HG03139 (cell line): ENCODE measurements around the gene GOLPH3L.
"Not testable (repeated sequence)": the region's sequence is repeated elsewhere in the genome, so short reads cannot be mapped to it uniquely, and the experiment has no call there.

Source experiments
- ATAC-seq: cut with Tn5 transposase; IDR thresholded peaks from one replicate; pipeline ENCODE4 v1.9.1; 2021; ENCODE audit not compliant: unreplicated experiment

Gene GOLPH3L

GRCh38 chr1:150660584-150660983, 36.4 kb downstream of the GOLPH3L start:
- ATAC-seq: no peak

- ATAC-seq: not testable (repeated sequence)
These were observed 39.9 kb downstream of the GOLPH3L start for GRCh38 chr1:150657064-150657463.

GRCh38 chr1:150654635-150655034, 42.3 kb downstream of the GOLPH3L start:
- ATAC-seq: not testable (repeated sequence)

GRCh38 chr1:150650193-150650592, 46.8 kb downstream of the GOLPH3L start:
- no peak for ATAC-seq

GRCh38 chr1:150649441-150650075, 47.4 kb downstream of the GOLPH3L start:
- no peak for ATAC-seq

GRCh38 chr1:150642296-150642695, 54.7 kb downstream of the GOLPH3L start:
- ATAC-seq: no peak

- ATAC-seq: not testable (repeated sequence)
These were observed 55.7 kb downstream of the GOLPH3L start for GRCh38 chr1:150641126-150641815.

- not testable (repeated sequence) for ATAC-seq
These were observed 58.5 kb downstream of the GOLPH3L start for GRCh38 chr1:150638430-150638829.

- not testable (repeated sequence) for ATAC-seq
These were observed 61.9 kb downstream of the GOLPH3L start for GRCh38 chr1:150634839-150635622.

GRCh38 chr1:150629115-150629928, 67.6 kb downstream of the GOLPH3L start, which contains the start of gene ENSA:
ENSA (minus strand) TSS chr1:150629612; CDS start chr1:150629470, 142 bp downstream.
- peak; percentile 88 for ATAC-seq

GRCh38 chr1:150628766-150629114, 68.2 kb downstream of the GOLPH3L start:
- ATAC-seq: no peak

GRCh38 chr1:150627826-150628410, 69.0 kb downstream of the GOLPH3L start:
- ATAC-seq: no peak

GRCh38 chr1:150626150-150626549, 70.8 kb downstream of the GOLPH3L start:
- no peak for ATAC-seq

- ATAC-seq: not testable (repeated sequence)
These were observed 72.4 kb downstream of the GOLPH3L start for GRCh38 chr1:150624546-150624945.

GRCh38 chr1:150624134-150624533, 72.8 kb downstream of the GOLPH3L start:
- ATAC-seq: not testable (repeated sequence)

- ATAC-seq: no peak
These were observed 74.5 kb downstream of the GOLPH3L start for GRCh38 chr1:150622303-150622975.

- no peak for ATAC-seq
These were observed 75.3 kb downstream of the GOLPH3L start for GRCh38 chr1:150621497-150622302.

- no peak for ATAC-seq
These were observed 76.0 kb downstream of the GOLPH3L start for GRCh38 chr1:150620919-150621318.
